SU-DHL-6 (cell line): ENCODE results near the gene ZNF442.
"Not testable (repeated sequence)": the region's sequence is repeated elsewhere in the genome, so short reads cannot be mapped to it uniquely, and the experiment has no call there.

Experiments
- CTCF ChIP-seq: fragments of 200-600 bp; sonication (generic); IDR thresholded peaks from one replicate; pipeline ENCODE4 v1.5.1; 2017; ENCODE audit warnings: antibody characterized with exemption, mild to moderate bottlenecking, low read length, moderate library complexity; ENCODE audit not compliant: insufficient read depth, poor library complexity, severe bottlenecking
- EZH2phosphoT487 ChIP-seq: fragments of 200-600 bp; sonication (generic), shearing (Covaris generic); conservative IDR thresholded peaks from 2 replicates; pipeline ENCODE4 v1.6.1; 2018; ENCODE audit warnings: mild to moderate bottlenecking, antibody characterized with exemption, low read length, moderate library complexity, mixed read lengths

DNA sequence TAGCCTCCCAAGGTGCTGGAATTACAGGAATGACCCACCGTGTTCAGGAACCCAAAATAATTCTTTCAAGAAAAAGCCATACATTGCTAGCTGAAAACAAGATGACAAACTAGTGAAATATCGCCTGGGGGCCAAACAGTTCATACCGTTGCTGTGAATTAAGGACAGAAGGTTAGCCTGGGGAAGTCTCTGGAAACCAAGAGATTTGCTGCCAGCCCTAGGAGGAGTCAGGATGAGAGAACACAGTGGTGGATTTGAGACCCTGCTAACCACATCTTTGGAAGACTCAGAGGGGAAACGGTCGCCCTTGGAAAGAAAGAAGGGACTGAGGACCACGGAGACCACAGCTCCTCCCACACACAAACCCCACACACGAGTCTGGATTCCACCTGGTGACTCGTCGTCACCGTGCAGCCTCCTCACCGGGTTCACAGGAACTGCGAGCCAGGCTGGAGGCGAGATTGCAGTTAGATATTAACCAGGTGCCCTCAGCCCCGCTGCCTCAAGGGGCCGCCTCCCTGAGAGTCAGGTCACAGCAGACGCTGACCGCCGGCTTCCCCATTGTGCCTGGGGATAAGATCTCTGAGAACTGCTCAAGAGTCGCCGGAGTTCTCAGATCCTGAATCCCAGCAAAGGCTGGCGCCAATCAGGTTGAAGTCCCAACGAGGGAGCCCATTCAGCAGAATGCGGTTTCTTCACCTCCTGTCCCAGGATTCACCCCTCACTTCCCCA is 34.6 kb upstream of the ZNF442 start:
- TF ChIP-seq CTCF, EZH2phosphoT487: not testable (repeated sequence)
